Pons (tissue), 1 donor: ENCODE results near the gene GDI2.
"Not testable (repeated sequence)": the region's sequence is repeated elsewhere in the genome, so short reads cannot be mapped to it uniquely, and the experiment has no call there.

Experiments used
- DNase-seq: peaks from one replicate; pipeline ENCODE4 v3.0.0-alpha.2; 2016; ENCODE audit warnings: low spot score

Gene GDI2

GRCh38 chr10:5782174-5782573, 31.1 kb downstream of the GDI2 start:
- DNase-seq = no peak

GRCh38 chr10:5779730-5780129, 33.5 kb downstream of the GDI2 start:
- no peak for DNase-seq

GRCh38 chr10:5777758-5778157, 35.5 kb downstream of the GDI2 start:
- not testable (repeated sequence) for DNase-seq

- DNase-seq = no peak
Measured at GRCh38 chr10:5776881-5777197, 36.4 kb downstream of the GDI2 start.

- DNase-seq = peak; percentile 18
Measured at GRCh38 chr10:5776136-5776880, 36.9 kb downstream of the GDI2 start.

GRCh38 chr10:5775685-5776084, 37.5 kb downstream of the GDI2 start:
- peak; percentile 14 for DNase-seq

- no peak for DNase-seq
Measured at GRCh38 chr10:5774987-5775620, 38.1 kb downstream of the GDI2 start.

GRCh38 chr10:5766189-5766588, 47.0 kb downstream of the GDI2 start:
- no peak for DNase-seq

- no peak for DNase-seq
Measured at GRCh38 chr10:5765617-5766016, 47.6 kb downstream of the GDI2 start.

GRCh38 chr10:5764422-5765297, 48.6 kb downstream of the GDI2 start:
- no peak for DNase-seq

GRCh38 chr10:5762531-5762930, 50.7 kb downstream of the GDI2 start:
- no peak for DNase-seq

GRCh38 chr10:5761220-5761619, 52.0 kb downstream of the GDI2 start:
- DNase-seq = no peak

- DNase-seq = no peak
Measured at GRCh38 chr10:5760515-5760914, 52.7 kb downstream of the GDI2 start.

- no peak for DNase-seq
Measured at GRCh38 chr10:5758927-5759326, 54.3 kb downstream of the GDI2 start.

- no peak for DNase-seq
Measured at GRCh38 chr10:5757766-5758517, 55.3 kb downstream of the GDI2 start.

GRCh38 chr10:5752301-5752871, 60.8 kb downstream of the GDI2 start:
- DNase-seq = no peak

- no peak for DNase-seq
Measured at GRCh38 chr10:5751601-5752253, 61.5 kb downstream of the GDI2 start.

GRCh38 chr10:5748394-5748803, 64.8 kb downstream of the GDI2 start:
- DNase-seq = no peak

GRCh38 chr10:5746197-5746596, 67.0 kb downstream of the GDI2 start:
- DNase-seq = no peak

- DNase-seq = no peak
Measured at GRCh38 chr10:5744849-5745248, 68.4 kb downstream of the GDI2 start.

GRCh38 chr10:5743736-5744135, 69.5 kb downstream of the GDI2 start:
- DNase-seq = no peak
